MCF 10A (cell line): ENCODE data around the gene TCF12. TPM values are rescaled to one million over a fixed set of nuclear protein-coding genes. Genes with fewer than 3 reads are reported as not detected.
A peak's percentile ranks its signal among the peaks of the same experiment; 100 is the strongest.

Source experiments
- BruUV-seq: library from RNA; stranded (reverse); fragments of 400-500 nt; replicated peaks from 2 replicates; lab custom pipeline; 2021; lab: Mats Ljungman, UMichigan
- CTCF ChIA-PET: fragments of 300-600 bp; sonication (Branson Sonifier 250); formaldehyde crosslinking; extraction: SDS; loops from one replicate; lab custom pipeline; 2021; ENCODE audit warnings: antibody characterized with exemption, inconsistent platforms; lab: Yijun Ruan, JAX
- POLR2A ChIA-PET: fragments of 300-600, 350-650 bp; sonication (Branson Sonifier 250); formaldehyde crosslinking; extraction: SDS; loops from one replicate; lab custom pipeline; 2020; ENCODE audit warnings: antibody characterized with exemption, inconsistent platforms; lab: Yijun Ruan, JAX
- DNase-seq: peaks from one replicate; pipeline ENCODE4 v3.0.0-alpha.2; 2018; ENCODE audit not compliant: unreplicated experiment
- H3K27ac Mint-ChIP-seq: one replicate; pipeline ENCODE4 v1.8.0; 2022; ENCODE audit warnings: mild to moderate bottlenecking, low read depth, mixed read lengths; ENCODE audit not compliant: unreplicated experiment
- H3K27me3 Mint-ChIP-seq: one replicate; pipeline ENCODE4 v1.8.0; 2022; ENCODE audit warnings: mixed read lengths; ENCODE audit not compliant: insufficient read depth, unreplicated experiment
- H3K36me3 Mint-ChIP-seq: one replicate; pipeline ENCODE4 v1.8.0; 2022; ENCODE audit warnings: mild to moderate bottlenecking, moderate library complexity, mixed read lengths; ENCODE audit not compliant: insufficient read depth, unreplicated experiment
- H3K4me1 Mint-ChIP-seq: one replicate; pipeline ENCODE4 v1.8.0; 2022; ENCODE audit warnings: mixed read lengths; ENCODE audit not compliant: insufficient read depth, unreplicated experiment
- H3K4me3 Mint-ChIP-seq: one replicate; pipeline ENCODE4 v1.8.0; 2022; ENCODE audit warnings: mild to moderate bottlenecking, moderate library complexity, mixed read lengths; ENCODE audit not compliant: unreplicated experiment
- H3K9me3 Mint-ChIP-seq: one replicate; pipeline ENCODE4 v1.8.0; 2022; ENCODE audit warnings: mixed read lengths; ENCODE audit not compliant: unreplicated experiment
- CTCF ChIP-seq: fragments of 200-600 bp; IDR thresholded peaks from one replicate; pipeline ENCODE4 v1.8.0; 2022; ENCODE audit warnings: antibody characterized with exemption, mild to moderate bottlenecking; ENCODE audit not compliant: unreplicated experiment
- intact Hi-C: fragments of 100-400 bp; cut with micrococcal nuclease; formaldehyde crosslinking; loops from 2 replicates; pipeline ENCODE4 v1.14.1; 2022
- total RNA-seq: library from RNA; stranded (reverse); gene quantifications from 2 replicates; pipeline ENCODE4 v1.2.3, GENCODE V29; 2022

TCF12 gene
- total RNA-seq, 1 experiment from 2014 or later: 140 TPM

- no peaks in the 10 kb centered on the region for H3K27me3 Mint-ChIP-seq
- intact Hi-C loops: no loop called here
- no peaks in the 10 kb centered on the region for H3K9me3 Mint-ChIP-seq
- ChIA-PET POLR2A (interaction anchor here (0.7 to 1.2 kb wide), 2 partner anchors 9 to 13 kb away, joined by 3 to 5 read pairs; no protein-coding TSS in a partner anchor), CTCF (no interaction called here)
- H3K36me3 Mint-ChIP-seq: peaks cover 6% of the 10 kb centered on the region
- no peak overlapping the region for H3K27ac Mint-ChIP-seq
- DNase-seq: no peak
- H3K4me1 Mint-ChIP-seq: peaks cover 23% of the 10 kb centered on the region
- no peak for TF ChIP-seq CTCF
- BruUV-seq: no TSS peak
- no peak overlapping the region for H3K4me3 Mint-ChIP-seq
Observed at GRCh38 chr15:56972426-56972825, 54.0 kb downstream of the TCF12 start.

GRCh38 chr15:56973463-56973862, 55.0 kb downstream of the TCF12 start:
- Mint-ChIP-seq H3K27me3 (no peaks in the 10 kb centered on the region), H3K36me3 (peaks cover 6% of the 10 kb centered on the region), H3K27ac (no peak overlapping the region), H3K4me3 (no peak overlapping the region), H3K9me3 (no peaks in the 10 kb centered on the region), H3K4me1 (peaks cover 23% of the 10 kb centered on the region)
- DNase-seq: no peak
- intact Hi-C loops: no loop called here
- CTCF ChIA-PET: no interaction called here
- BruUV-seq: no TSS peak
- POLR2A ChIA-PET: interaction anchor here (1.2 kb wide), 1 partner anchor 14 kb away, joined by 3 read pairs; no protein-coding TSS in a partner anchor
- no peak for TF ChIP-seq CTCF

- H3K4me1 Mint-ChIP-seq: peaks cover 19% of the 10 kb centered on the region
- no TSS peak for BruUV-seq
- ChIA-PET POLR2A (no interaction called here), CTCF (interaction anchor here (0.6 to 1.0 kb wide), 4 partner anchors 10 to 236 kb away, joined by 3 to 4 read pairs (median 3); no protein-coding TSS in a partner anchor)
- DNase-seq: no peak
- H3K27me3 Mint-ChIP-seq: no peaks in the 10 kb centered on the region
- H3K4me3 Mint-ChIP-seq: no peak overlapping the region
- no peak overlapping the region for H3K27ac Mint-ChIP-seq
- no peak for TF ChIP-seq CTCF
- no peaks in the 10 kb centered on the region for H3K9me3 Mint-ChIP-seq
- no peaks in the 10 kb centered on the region for H3K36me3 Mint-ChIP-seq
- intact Hi-C loops: no loop called here
Observed at GRCh38 chr15:56977232-56977631, 58.8 kb downstream of the TCF12 start.

GRCh38 chr15:56978898-56979662, 60.6 kb downstream of the TCF12 start:
- POLR2A ChIA-PET: no interaction called here
- no peak for TF ChIP-seq CTCF
- Mint-ChIP-seq H3K4me3 (no peak overlapping the region), H3K27me3 (no peaks in the 10 kb centered on the region), H3K36me3 (no peaks in the 10 kb centered on the region), H3K4me1 (peaks cover 12% of the 10 kb centered on the region), H3K27ac (peak overlapping the region; percentile 27), H3K9me3 (no peaks in the 10 kb centered on the region)
- no TSS peak for BruUV-seq
- CTCF ChIA-PET: no interaction called here
- DNase-seq: peak; percentile 6
- intact Hi-C loops: no loop called here
